GM10266 (cell line): ENCODE data around the gene LHFPL4.
"Not testable (repeated sequence)": the region's sequence is repeated elsewhere in the genome, so short reads cannot be mapped to it uniquely, and the experiment has no call there.

ENCODE experiments used
- DNase-seq: peaks from one replicate; pipeline ENCODE4 v3.0.0; 2012; ENCODE audit errors: extremely low spot score
- TF ChIP-seq, protein P1 (sequence below): IDR thresholded peaks from 2 replicates; pipeline ENCODE4 v1.5.1; 2012; ENCODE audit warnings: mild to moderate bottlenecking, low read depth; ENCODE audit not compliant: control insufficient read depth, insufficient read depth; ENCODE audit errors: missing control alignments

Gene LHFPL4

DNA sequence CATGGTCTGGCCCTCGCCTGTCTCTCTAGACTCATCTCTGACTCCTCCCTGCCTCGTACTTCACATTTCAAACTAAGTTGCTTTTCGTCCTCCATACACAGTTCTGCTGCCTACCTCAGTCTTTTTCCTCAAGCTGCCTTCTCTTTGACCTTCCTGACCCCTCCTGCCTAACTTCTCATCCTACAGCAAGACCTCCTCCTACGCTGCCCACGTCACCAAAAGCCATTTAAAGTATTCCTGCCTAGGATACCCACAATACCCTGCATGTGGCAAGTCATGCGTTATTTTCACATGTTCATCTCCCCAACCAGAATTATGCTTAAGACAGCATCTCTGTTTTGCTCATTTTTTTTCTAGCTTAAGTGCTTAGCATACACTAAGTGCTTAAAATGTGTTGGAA, 56.7 kb downstream of the LHFPL4 start:
- TF ChIP-seq, protein P1, sequence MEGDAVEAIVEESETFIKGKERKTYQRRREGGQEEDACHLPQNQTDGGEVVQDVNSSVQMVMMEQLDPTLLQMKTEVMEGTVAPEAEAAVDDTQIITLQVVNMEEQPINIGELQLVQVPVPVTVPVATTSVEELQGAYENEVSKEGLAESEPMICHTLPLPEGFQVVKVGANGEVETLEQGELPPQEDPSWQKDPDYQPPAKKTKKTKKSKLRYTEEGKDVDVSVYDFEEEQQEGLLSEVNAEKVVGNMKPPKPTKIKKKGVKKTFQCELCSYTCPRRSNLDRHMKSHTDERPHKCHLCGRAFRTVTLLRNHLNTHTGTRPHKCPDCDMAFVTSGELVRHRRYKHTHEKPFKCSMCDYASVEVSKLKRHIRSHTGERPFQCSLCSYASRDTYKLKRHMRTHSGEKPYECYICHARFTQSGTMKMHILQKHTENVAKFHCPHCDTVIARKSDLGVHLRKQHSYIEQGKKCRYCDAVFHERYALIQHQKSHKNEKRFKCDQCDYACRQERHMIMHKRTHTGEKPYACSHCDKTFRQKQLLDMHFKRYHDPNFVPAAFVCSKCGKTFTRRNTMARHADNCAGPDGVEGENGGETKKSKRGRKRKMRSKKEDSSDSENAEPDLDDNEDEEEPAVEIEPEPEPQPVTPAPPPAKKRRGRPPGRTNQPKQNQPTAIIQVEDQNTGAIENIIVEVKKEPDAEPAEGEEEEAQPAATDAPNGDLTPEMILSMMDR = no peak
- no peak for DNase-seq

DNA sequence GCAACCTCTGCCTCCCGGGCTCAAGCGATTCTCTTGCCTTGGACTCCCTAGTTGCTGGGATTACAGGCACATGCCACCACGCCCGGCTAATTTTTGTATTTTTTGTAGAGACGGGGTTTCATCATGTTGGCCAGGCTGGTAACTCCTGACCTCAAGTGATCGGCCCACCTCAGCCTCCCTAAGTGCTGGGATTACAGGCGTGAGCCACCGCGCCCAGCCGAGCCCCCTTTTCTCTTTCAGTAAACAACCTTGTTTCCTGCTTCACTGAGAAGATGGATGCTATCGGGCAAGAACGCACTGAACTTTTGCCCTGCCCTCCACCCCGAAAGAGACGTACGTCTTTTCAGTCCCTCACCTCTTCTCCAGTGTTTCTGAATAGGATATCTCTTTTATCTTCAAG, 59.6 kb downstream of the LHFPL4 start:
- not testable (repeated sequence) for DNase-seq

DNA sequence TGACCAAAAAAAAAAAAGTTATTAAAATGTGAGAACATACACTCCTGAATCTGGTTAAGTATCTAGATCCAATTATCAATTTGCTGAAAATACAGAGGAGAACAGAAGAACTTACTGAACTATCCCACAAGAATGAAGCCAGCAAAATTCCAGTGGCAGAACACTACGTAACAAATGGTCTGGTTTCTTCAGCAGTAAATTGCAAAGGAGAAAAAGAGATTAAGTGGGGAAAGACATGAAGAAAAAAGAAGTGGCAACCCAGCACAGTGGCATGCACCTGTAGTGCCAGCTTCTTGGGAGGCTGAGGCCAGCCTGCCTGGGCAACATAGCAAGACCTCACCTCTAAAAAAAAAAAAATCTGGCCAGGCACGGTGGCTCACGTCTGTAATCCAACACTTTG, 62.1 kb downstream of the LHFPL4 start:
- TF ChIP-seq, protein P1 = no peak
- no peak for DNase-seq

DNA sequence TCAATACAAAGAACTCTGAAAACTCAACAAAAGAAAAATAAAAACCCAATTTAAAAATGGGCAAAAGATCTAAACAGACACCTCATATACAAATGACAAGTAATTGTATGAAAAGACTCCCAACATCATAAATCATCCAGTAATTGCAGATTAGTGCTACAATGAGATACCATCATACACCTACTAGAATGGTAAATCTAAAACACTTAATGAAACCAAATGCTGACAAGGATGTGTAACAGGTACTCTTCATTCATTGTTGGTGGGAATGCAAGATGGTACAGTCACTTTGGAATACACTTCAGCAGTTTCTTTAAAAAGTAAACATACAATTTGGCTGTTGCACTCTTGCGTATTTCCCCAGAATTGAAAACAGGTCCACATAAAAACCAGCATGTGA, 68.4 kb downstream of the LHFPL4 start:
- no peak for DNase-seq

DNA sequence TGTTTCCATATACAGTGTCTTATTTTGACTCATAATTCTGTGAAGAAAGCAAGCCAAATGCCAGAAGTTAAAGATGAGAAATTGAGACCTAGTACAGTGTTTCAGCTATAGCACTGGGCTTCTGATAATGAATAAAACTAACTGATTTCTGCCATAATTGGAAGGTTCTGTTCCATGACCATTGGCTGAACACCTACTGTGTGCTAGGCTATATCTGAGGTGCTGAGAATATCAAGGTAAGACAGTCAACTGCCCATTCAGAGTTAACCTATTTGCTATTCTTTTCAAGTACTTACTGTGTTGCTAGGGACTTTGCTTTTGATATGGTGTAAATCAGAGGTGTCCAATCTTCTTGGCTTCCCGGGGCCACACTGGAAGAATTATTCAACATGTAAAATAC, 73.4 kb downstream of the LHFPL4 start:
- no peak for DNase-seq
- TF ChIP-seq, protein P1 = no peak

More for the DNA sequence above, 68.4 kb downstream of the LHFPL4 start:
- TF ChIP-seq, protein P1 = no peak

DNA sequence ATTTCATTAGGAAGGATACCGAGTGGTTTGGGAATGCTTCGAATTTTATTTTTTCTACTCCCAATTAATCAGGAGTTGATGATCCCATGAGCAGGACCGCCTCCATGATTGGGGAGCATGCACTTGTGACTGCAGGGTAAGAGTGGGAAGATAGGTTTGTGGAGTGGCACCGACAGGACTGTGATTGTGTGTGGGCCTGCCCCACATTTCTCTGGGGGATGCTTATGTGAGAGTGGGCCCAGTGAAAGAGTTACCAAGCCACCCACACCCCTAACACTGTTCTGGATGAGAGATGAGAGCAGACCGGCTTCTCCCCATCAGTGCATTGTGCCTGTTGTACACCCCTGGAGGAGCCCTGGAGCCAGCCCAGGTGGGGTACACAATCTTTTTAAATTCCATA, 76.7 kb downstream of the LHFPL4 start:
- TF ChIP-seq, protein P1 = no peak
- DNase-seq = no peak

DNA sequence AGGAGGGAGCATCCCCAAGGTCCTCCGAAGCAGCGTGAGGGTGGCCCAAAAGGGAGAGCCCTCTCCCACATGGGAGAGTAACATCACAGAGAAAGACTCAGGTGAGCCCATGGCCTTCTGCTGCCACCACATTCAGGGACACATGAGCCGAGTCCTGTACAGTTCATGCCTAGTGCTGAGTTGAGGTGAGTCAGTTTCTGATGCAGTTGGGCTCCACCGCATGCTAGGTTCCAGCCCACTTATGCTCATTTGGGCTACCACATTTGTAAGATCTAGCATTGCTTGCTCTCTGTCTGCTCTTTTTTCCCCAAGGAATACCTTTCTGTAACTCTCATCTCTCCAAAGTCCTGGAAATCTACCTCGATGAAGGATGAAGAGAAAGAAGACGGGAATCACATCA, 79.1 kb downstream of the LHFPL4 start:
- TF ChIP-seq, protein P1 = no peak
- no peak for DNase-seq

DNA sequence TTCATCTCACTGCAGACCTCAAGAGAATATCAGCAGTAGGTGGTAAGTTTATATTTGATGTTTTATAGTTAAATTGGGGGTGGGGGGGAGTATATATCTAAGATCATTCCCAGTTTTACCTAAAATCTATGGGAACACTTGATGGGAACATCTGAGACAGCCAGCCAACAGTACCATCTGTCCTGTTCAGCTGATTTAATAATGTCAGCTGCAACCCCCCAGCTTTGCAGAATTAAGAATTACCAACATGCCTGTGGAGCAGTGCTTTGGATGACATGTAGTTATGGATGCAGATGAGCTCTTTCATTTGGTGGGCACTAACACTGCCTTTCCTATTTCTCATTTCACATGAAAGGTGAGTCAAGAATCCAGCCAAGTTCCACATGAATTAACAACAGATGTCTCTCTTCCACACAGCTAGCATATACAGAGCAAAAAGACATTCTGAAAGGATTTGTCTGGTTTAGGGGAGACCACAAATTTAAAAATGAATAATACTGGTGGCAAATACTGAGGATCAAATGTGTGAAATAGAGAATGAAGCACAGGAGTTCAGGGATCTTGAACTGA, 80.0 kb downstream of the LHFPL4 start:
- DNase-seq = no peak
- TF ChIP-seq, protein P1 = no peak
